Mesendoderm (in vitro differentiated cells): ENCODE results near the gene KDM7A.

Experiments used
- DNase-seq: peaks from one replicate; pipeline ENCODE4 v3.0.0; 2013
- H2AK5ac ChIP-seq: 2 replicates; pipeline ENCODE4 v1.6.1; 2013; ENCODE audit warnings: low read length, inconsistent platforms
- H2BK120ac ChIP-seq: 2 replicates; pipeline ENCODE4 v1.6.1; 2013; ENCODE audit warnings: low read depth, mild to moderate bottlenecking, low read length, moderate library complexity, mixed read lengths
- H2BK15ac ChIP-seq: replicated peaks from 2 replicates; pipeline ENCODE4 v1.6.1; 2013; ENCODE audit warnings: low read depth, mild to moderate bottlenecking, moderate library complexity
- H2BK5ac ChIP-seq: 2 replicates; pipeline ENCODE4 v1.6.1; 2013; ENCODE audit warnings: low read length, inconsistent platforms
- H3K18ac ChIP-seq: 2 replicates; pipeline ENCODE4 v1.6.1; 2013; ENCODE audit warnings: mild to moderate bottlenecking, low read length, mixed read lengths
- H3K23ac ChIP-seq: one replicate; pipeline ENCODE4 v1.6.1; 2013; ENCODE audit warnings: low read length
- H3K27ac ChIP-seq: 2 replicates; pipeline ENCODE4 v1.5.1; 2013; ENCODE audit warnings: low read depth, mild to moderate bottlenecking, inconsistent platforms, low read length, moderate library complexity
- H3K27me3 ChIP-seq: 2 replicates; pipeline ENCODE4 v1.6.1; 2013; ENCODE audit warnings: low read length, control low read depth, mild to moderate bottlenecking, inconsistent platforms; ENCODE audit not compliant: insufficient read depth, poor library complexity
- H3K36me3 ChIP-seq: 2 replicates; pipeline ENCODE4 v1.6.1; 2013; ENCODE audit warnings: low read length, inconsistent platforms; ENCODE audit not compliant: control insufficient read depth, insufficient read depth
- H3K4ac ChIP-seq: one replicate; pipeline ENCODE4 v1.6.1; 2013; ENCODE audit warnings: low read depth, mild to moderate bottlenecking, low read length, moderate library complexity
- H3K4me1 ChIP-seq: 2 replicates; pipeline ENCODE4 v1.6.1; 2013; ENCODE audit warnings: low read depth, low read length, inconsistent platforms; ENCODE audit not compliant: control insufficient read depth
- H3K4me2 ChIP-seq: 2 replicates; pipeline ENCODE4 v1.6.1; 2013; ENCODE audit warnings: low read length
- H3K4me3 ChIP-seq: 2 replicates; pipeline ENCODE4 v1.5.1; 2013; ENCODE audit warnings: mild to moderate bottlenecking, low read length
- H3K56ac ChIP-seq: one replicate; pipeline ENCODE4 v1.6.1; 2013; ENCODE audit warnings: low read length
- H3K79me1 ChIP-seq: 2 replicates; pipeline ENCODE4 v1.6.1; 2013; ENCODE audit warnings: low read length, inconsistent platforms
- H3K79me2 ChIP-seq: 2 replicates; pipeline ENCODE4 v1.6.1; 2013; ENCODE audit warnings: mild to moderate bottlenecking, low read length; ENCODE audit not compliant: control insufficient read depth, insufficient read depth
- H3K9ac ChIP-seq: 2 replicates; pipeline ENCODE4 v1.6.1; 2013; ENCODE audit warnings: low read length, inconsistent platforms
- H4K5ac ChIP-seq: one replicate; pipeline ENCODE4 v1.6.1; 2013; ENCODE audit warnings: low read length
- H4K8ac ChIP-seq: one replicate; pipeline ENCODE4 v1.6.1; 2013; ENCODE audit warnings: low read depth, mild to moderate bottlenecking, control low read depth, low read length, moderate library complexity
- WGBS: extraction: QIAGEN DNeasy Blood & Tissue Kit; methylation state at CpG from one replicate; pipeline ENCODE4 v1.1.7; 2013; ENCODE audit warnings: low lambda C conversion rate, missing lambda C conversion rate; ENCODE audit not compliant: insufficient coverage; ENCODE audit errors: extremely low coverage; 5-methylcytosine and 5-hydroxymethylcytosine counted together

The KDM7A gene

DNA sequence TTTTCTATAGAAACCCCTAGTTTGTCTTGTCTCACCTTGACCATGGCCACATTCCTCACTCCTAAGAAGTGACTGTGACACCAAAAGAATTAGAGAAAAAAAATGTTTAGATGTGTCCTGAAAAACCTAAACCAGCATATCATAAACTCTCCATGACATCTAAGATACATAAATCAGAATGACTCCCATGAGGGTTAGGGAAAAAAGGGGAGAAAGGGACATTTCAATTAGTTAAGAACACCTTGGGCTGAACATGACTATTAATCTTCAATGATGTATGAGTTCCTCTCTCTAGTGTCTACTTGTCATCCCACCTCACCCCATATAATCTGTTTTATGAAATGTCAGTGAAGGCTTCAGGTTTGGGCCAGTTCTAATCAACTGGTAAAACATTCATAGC is 31.1 kb downstream of the KDM7A start:
- Histone ChIP-seq H3K4ac (no peak overlapping the region), H3K18ac (no peak overlapping the region), H4K8ac (no peak overlapping the region), H4K5ac (no peak overlapping the region), H3K79me2 (no peaks in the 10 kb centered on the region), H3K9ac (no peak overlapping the region), H3K4me1 (peaks cover 1% of the 10 kb centered on the region), H2BK5ac (no peak overlapping the region), H3K27ac (no peak overlapping the region), H2BK15ac (no peak overlapping the region), H2AK5ac (no peak overlapping the region), H3K56ac (no peak overlapping the region), H3K4me3 (no peak overlapping the region), H3K27me3 (no peaks in the 10 kb centered on the region), H3K36me3 (no peaks in the 10 kb centered on the region), H3K79me1 (peaks cover 8% of the 10 kb centered on the region), H2BK120ac (no peak overlapping the region), H3K4me2 (no peak overlapping the region), H3K23ac (no peak overlapping the region)
- no peak for DNase-seq

GRCh38 chr7:140144821-140145220 is 32.0 kb downstream of the KDM7A start:
- Histone ChIP-seq H3K4me3 (no peak overlapping the region), H3K79me1 (peaks cover 5% of the 10 kb centered on the region), H3K23ac (no peak overlapping the region), H3K56ac (no peak overlapping the region), H3K4me1 (peaks cover 1% of the 10 kb centered on the region), H3K27ac (no peak overlapping the region), H2BK15ac (no peak overlapping the region), H3K18ac (no peak overlapping the region), H2BK120ac (no peak overlapping the region), H3K4ac (no peak overlapping the region), H2BK5ac (no peak overlapping the region), H3K36me3 (no peaks in the 10 kb centered on the region), H3K79me2 (no peaks in the 10 kb centered on the region), H3K9ac (no peak overlapping the region), H4K8ac (no peak overlapping the region), H4K5ac (no peak overlapping the region), H3K4me2 (no peak overlapping the region), H2AK5ac (no peak overlapping the region), H3K27me3 (no peaks in the 10 kb centered on the region)
- no CpG with 5 or more reads among the region's 2 CpGs for WGBS
- no peak for DNase-seq

DNA sequence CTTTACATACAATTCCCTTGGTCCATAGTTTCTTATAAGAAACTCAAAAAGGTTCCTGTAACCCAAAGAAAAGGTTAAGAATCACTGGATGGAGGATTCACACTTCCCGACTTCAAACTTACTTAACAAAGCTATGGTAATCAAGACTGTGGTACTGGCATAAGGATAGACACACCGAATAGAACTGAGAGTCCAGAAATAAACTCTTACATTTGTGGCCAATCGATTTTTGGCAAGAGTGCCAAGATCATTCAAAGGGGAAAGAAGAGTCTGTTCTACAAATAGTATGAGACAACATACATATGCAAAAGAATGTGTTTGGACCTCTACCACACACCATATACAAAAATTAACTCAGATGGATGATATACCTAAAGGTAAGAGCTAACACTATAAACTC is 32.8 kb downstream of the KDM7A start:
- no peak overlapping the region for H3K9ac ChIP-seq

GRCh38 chr7:140142031-140142430 is 34.8 kb downstream of the KDM7A start:
- no peak overlapping the region for H2BK120ac ChIP-seq

More for the DNA sequence above, 32.8 kb downstream of the KDM7A start:
- Histone ChIP-seq H2BK120ac (no peak overlapping the region), H3K4me1 (peaks cover 1% of the 10 kb centered on the region), H2BK5ac (no peak overlapping the region), H4K8ac (no peak overlapping the region), H3K27ac (no peak overlapping the region), H2BK15ac (no peak overlapping the region), H3K36me3 (no peaks in the 10 kb centered on the region), H2AK5ac (no peak overlapping the region), H3K23ac (no peak overlapping the region), H3K79me2 (no peaks in the 10 kb centered on the region), H4K5ac (no peak overlapping the region), H3K4me2 (no peak overlapping the region), H3K79me1 (peaks cover 5% of the 10 kb centered on the region), H3K56ac (no peak overlapping the region), H3K18ac (no peak overlapping the region), H3K4ac (no peak overlapping the region), H3K27me3 (no peaks in the 10 kb centered on the region), H3K4me3 (no peak overlapping the region)
- no CpG with 5 or more reads among the region's 3 CpGs for WGBS
- DNase-seq: no peak

DNA sequence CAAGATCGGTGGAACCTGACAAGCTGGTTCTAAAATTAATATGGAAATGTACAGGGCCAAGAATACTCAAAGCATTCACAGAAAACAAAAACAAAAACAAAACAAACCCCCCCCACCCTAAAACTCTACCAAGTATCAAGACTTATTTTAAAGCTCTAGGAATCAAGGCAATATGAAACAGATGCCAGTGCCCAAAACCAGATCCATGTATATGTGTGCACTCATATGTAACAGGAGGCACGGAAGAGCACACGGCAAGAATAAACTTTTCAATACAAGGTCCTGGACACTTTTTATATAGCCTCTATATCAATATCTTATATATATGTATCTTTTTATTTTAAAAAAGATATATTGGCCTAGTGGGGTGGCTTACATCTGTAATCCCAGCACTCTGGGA is 35.5 kb downstream of the KDM7A start:
- Histone ChIP-seq H3K36me3 (no peaks in the 10 kb centered on the region), H3K4ac (no peak overlapping the region), H2BK5ac (no peak overlapping the region), H3K27ac (no peak overlapping the region), H3K4me2 (no peak overlapping the region), H3K18ac (no peak overlapping the region), H3K4me3 (no peak overlapping the region), H3K9ac (no peak overlapping the region), H3K79me1 (peaks cover 2% of the 10 kb centered on the region), H2BK120ac (no peak overlapping the region), H2BK15ac (no peak overlapping the region), H3K56ac (no peak overlapping the region), H4K5ac (no peak overlapping the region), H3K79me2 (no peaks in the 10 kb centered on the region), H4K8ac (no peak overlapping the region), H3K23ac (no peak overlapping the region), H2AK5ac (no peak overlapping the region), H3K4me1 (no peaks in the 10 kb centered on the region), H3K27me3 (no peaks in the 10 kb centered on the region)
- no peak for DNase-seq
- no CpG with 5 or more reads among the region's 3 CpGs for WGBS

More at GRCh38 chr7:140142031-140142430, 34.8 kb downstream of the KDM7A start:
- H3K9ac ChIP-seq: no peak overlapping the region
- no peak overlapping the region for H3K56ac ChIP-seq
- H3K23ac ChIP-seq: no peak overlapping the region
- no peak overlapping the region for H2BK5ac ChIP-seq
- H4K5ac ChIP-seq: no peak overlapping the region
- no peak overlapping the region for H2BK15ac ChIP-seq
- DNase-seq: no peak
- H3K4me3 ChIP-seq: no peak overlapping the region
- H3K79me1 ChIP-seq: peaks cover 2% of the 10 kb centered on the region
- H3K4me1 ChIP-seq: no peaks in the 10 kb centered on the region
- H3K27me3 ChIP-seq: no peaks in the 10 kb centered on the region
- no peak overlapping the region for H3K4me2 ChIP-seq
- H2AK5ac ChIP-seq: no peak overlapping the region
- H3K18ac ChIP-seq: no peak overlapping the region
- no peak overlapping the region for H4K8ac ChIP-seq
- H3K4ac ChIP-seq: no peak overlapping the region
- H3K79me2 ChIP-seq: no peaks in the 10 kb centered on the region
- no peak overlapping the region for H3K27ac ChIP-seq
- no peaks in the 10 kb centered on the region for H3K36me3 ChIP-seq

DNA sequence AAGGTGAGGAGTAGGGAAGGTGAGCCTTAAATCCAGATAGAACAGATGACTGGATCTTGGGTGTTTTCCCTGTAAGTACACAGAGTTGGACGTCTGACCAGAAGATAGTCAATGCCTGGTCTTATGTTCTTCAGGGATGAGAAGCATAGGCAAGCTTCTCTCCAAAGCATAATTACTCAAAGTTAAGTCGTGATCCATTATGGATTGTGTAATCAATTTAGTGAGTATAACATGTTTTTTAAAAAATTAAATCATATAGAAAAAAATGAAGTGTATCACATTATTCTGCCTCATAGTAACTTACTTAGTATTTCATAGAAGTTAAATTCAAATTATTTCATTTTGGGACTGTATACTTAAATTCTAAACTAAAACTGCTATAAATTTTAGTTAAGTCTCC is 39.7 kb downstream of the KDM7A start:
- H2BK5ac ChIP-seq: no peak overlapping the region
- H2BK15ac ChIP-seq: no peak overlapping the region
- H3K79me1 ChIP-seq: no peaks in the 10 kb centered on the region
- H4K8ac ChIP-seq: no peak overlapping the region
- H4K5ac ChIP-seq: no peak overlapping the region
- H3K9ac ChIP-seq: no peak overlapping the region
- no peak overlapping the region for H3K23ac ChIP-seq
- H3K56ac ChIP-seq: no peak overlapping the region
- H3K79me2 ChIP-seq: no peaks in the 10 kb centered on the region
- no peak overlapping the region for H3K27ac ChIP-seq
- H3K4me2 ChIP-seq: no peak overlapping the region
- H3K4ac ChIP-seq: no peak overlapping the region
- no peaks in the 10 kb centered on the region for H3K4me1 ChIP-seq
- H3K4me3 ChIP-seq: no peak overlapping the region
- H3K36me3 ChIP-seq: no peaks in the 10 kb centered on the region
- no peaks in the 10 kb centered on the region for H3K27me3 ChIP-seq
- WGBS: no CpG with 5 or more reads among the region's 2 CpGs
- H2AK5ac ChIP-seq: no peak overlapping the region
- H3K18ac ChIP-seq: no peak overlapping the region
- H2BK120ac ChIP-seq: no peak overlapping the region
- DNase-seq: no peak
